Neural cell (in vitro differentiated cells): Measurements from ENCODE around the gene ARL6IP4. TPM values are rescaled to one million over a fixed set of nuclear protein-coding genes. Genes with fewer than 3 reads are reported as not detected.

ENCODE experiments used
- H2AFZ ChIP-seq: fragments of 200-600, 300-800 bp; sonication (generic), shearing (Covaris generic); 2 replicates; pipeline ENCODE4 v1.6.0; 2014; ENCODE audit warnings: low read depth, mild to moderate bottlenecking, antibody characterized with exemption, low read length, moderate library complexity
- H3F3A ChIP-seq: fragments of 200-600 bp; shearing (Covaris generic); 2 replicates; pipeline ENCODE4 v1.6.1; 2016; ENCODE audit warnings: mild to moderate bottlenecking, moderate library complexity, mixed read lengths, antibody characterized with exemption, low read length; ENCODE audit not compliant: insufficient read depth, poor library complexity, severe bottlenecking
- H3K27ac ChIP-seq: fragments of 200-600, 300-800 bp; sonication (generic), shearing (Covaris generic); 2 replicates; pipeline ENCODE4 v1.5.1; 2014; ENCODE audit warnings: mild to moderate bottlenecking, low read length, moderate library complexity
- H3K27me3 ChIP-seq: fragments of 300-800, 200-600 bp; sonication (generic), shearing (Covaris generic); 2 replicates; pipeline ENCODE4 v1.6.0; 2014; ENCODE audit warnings: mild to moderate bottlenecking, low read depth, low read length, moderate library complexity; ENCODE audit not compliant: insufficient read depth
- H3K36me3 ChIP-seq: fragments of 300-800, 200-600 bp; sonication (generic), shearing (Covaris generic); 2 replicates; pipeline ENCODE4 v1.5.1; 2014; ENCODE audit warnings: mild to moderate bottlenecking, antibody characterized with exemption, low read length, moderate library complexity; ENCODE audit not compliant: insufficient read depth
- H3K4me2 ChIP-seq: fragments of 300-800, 200-600 bp; sonication (generic), shearing (Covaris generic); 2 replicates; pipeline ENCODE4 v1.6.0; 2014; ENCODE audit warnings: mild to moderate bottlenecking, low read length
- H3K4me3 ChIP-seq: fragments of 300-800, 200-600 bp; sonication (generic), shearing (Covaris generic); 2 replicates; pipeline ENCODE4 v1.5.1; 2014; ENCODE audit warnings: mild to moderate bottlenecking, low read length, moderate library complexity
- H3K79me2 ChIP-seq: fragments of 200-600 bp; shearing (Covaris generic); replicated peaks from 2 replicates; pipeline ENCODE4 v1.6.0; 2014; ENCODE audit warnings: mild to moderate bottlenecking, low read length, moderate library complexity; ENCODE audit not compliant: insufficient read depth
- H3K9ac ChIP-seq: fragments of 300-800, 200-600 bp; sonication (generic), shearing (Covaris generic); 2 replicates; pipeline ENCODE4 v1.6.1; 2016; ENCODE audit warnings: mild to moderate bottlenecking, low read length, mixed read lengths
- H3K9me2 ChIP-seq: fragments of 200-600 bp; shearing (Covaris generic); 2 replicates; pipeline ENCODE4 v1.6.1; 2016; ENCODE audit warnings: mild to moderate bottlenecking, low read length, mixed read lengths; ENCODE audit not compliant: insufficient read depth
- H3K9me3 ChIP-seq: fragments of 200-600, 300-800 bp; sonication (generic), shearing (Covaris generic); 2 replicates; pipeline ENCODE4 v1.6.1; 2016; ENCODE audit warnings: mild to moderate bottlenecking, mixed run types, low read length, moderate library complexity, mixed read lengths
- H4K20me1 ChIP-seq: fragments of 200-600 bp; shearing (Covaris generic); 2 replicates; pipeline ENCODE4 v1.6.1; 2016; ENCODE audit warnings: mild to moderate bottlenecking, mixed run types; ENCODE audit not compliant: insufficient read depth
- EP300 ChIP-seq: fragments of 450-650 bp; conservative IDR thresholded peaks from 2 replicates; pipeline ENCODE4 v1.6.1; 2014; ENCODE audit warnings: antibody characterized with exemption, mild to moderate bottlenecking, moderate library complexity; ENCODE audit not compliant: poor library complexity, severe bottlenecking
- EZH2 ChIP-seq: fragments of 200-600, 300-800 bp; shearing (Covaris generic), sonication (generic); IDR thresholded peaks from 2 replicates; pipeline ENCODE4 v1.6.1; 2014; ENCODE audit warnings: antibody characterized with exemption, low read length, borderline replicate concordance, mild to moderate bottlenecking; ENCODE audit not compliant: insufficient read depth, poor library complexity, severe bottlenecking
- MXI1 ChIP-seq: fragments of 450-650 bp; conservative IDR thresholded peaks from 2 replicates; pipeline ENCODE4 v1.6.1; 2014; ENCODE audit warnings: antibody characterized with exemption, mild to moderate bottlenecking; ENCODE audit not compliant: poor library complexity, severe bottlenecking
- POLR2AphosphoS5 ChIP-seq: IDR thresholded peaks from 2 replicates; pipeline ENCODE4 v1.6.1; 2012
- RAD21 ChIP-seq: fragments of 450-650 bp; conservative IDR thresholded peaks from 2 replicates; pipeline ENCODE4 v1.6.1; 2014; ENCODE audit warnings: antibody characterized with exemption, mild to moderate bottlenecking, moderate library complexity
- SMC3 ChIP-seq: fragments of 450-650 bp; conservative IDR thresholded peaks from 2 replicates; pipeline ENCODE4 v1.6.1; 2014; ENCODE audit warnings: antibody characterized with exemption, mild to moderate bottlenecking, moderate library complexity; ENCODE audit not compliant: poor library complexity
- TAF1 ChIP-seq: IDR thresholded peaks from 2 replicates; pipeline ENCODE4 v1.6.1; 2012; ENCODE audit warnings: low read depth
- polyA plus RNA-seq: library from polyadenylated mRNA; depleted of rRNA; stranded (reverse); fragments of >200 nt; gene quantifications from 2 replicates; pipeline ENCODE4 v1.2.3, GENCODE V29; 2014
- TF ChIP-seq, protein P1 (sequence below): fragments of 450-650 bp; IDR thresholded peaks from 2 replicates; pipeline ENCODE4 v1.5.1; 2014; ENCODE audit warnings: antibody characterized with exemption, mild to moderate bottlenecking, moderate library complexity; ENCODE audit not compliant: poor library complexity, severe bottlenecking
- TF ChIP-seq, protein P2 (sequence below): IDR thresholded peaks from 2 replicates; pipeline ENCODE4 v1.6.1; 2012; ENCODE audit warnings: borderline replicate concordance

ARL6IP4 gene
- polyA plus RNA-seq, 1 donor from 2014 or later: 190 TPM

DNA sequence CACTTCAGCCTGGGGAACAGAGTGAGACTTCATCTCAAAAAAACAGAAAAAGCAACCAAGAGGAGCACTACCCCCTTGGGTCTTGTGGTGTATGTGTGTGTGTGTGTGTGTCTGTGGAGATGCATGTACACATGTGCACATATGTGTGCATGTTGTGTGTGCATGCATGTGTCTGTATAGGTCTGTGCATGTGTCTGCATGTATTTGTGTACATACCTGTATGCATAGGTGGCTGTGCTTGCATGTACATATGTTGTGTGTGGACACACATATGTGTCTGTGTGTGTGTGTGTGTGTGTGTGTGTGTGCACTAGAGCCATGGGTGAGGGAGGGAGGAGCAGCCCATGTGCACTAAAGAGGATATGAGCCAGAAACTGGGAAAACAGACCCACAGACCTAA lies 49.1 kb downstream of the ARL6IP4 start:
- Histone ChIP-seq H3K4me2 (no peak overlapping the region), H3K4me3 (no peak overlapping the region), H3K27me3 (no peaks in the 10 kb centered on the region), H3K9ac (no peak overlapping the region), H3F3A (no peaks in the 10 kb centered on the region), H4K20me1 (no peaks in the 10 kb centered on the region), H3K27ac (no peak overlapping the region), H3K9me3 (no peaks in the 10 kb centered on the region), H3K36me3 (no peaks in the 10 kb centered on the region), H3K9me2 (no peaks in the 10 kb centered on the region), H3K79me2 (no peaks in the 10 kb centered on the region), H2AFZ (no peak overlapping the region)
- no peak for TF ChIP-seq MXI1
- no peak for TF ChIP-seq EZH2
- TF ChIP-seq, protein P1, sequence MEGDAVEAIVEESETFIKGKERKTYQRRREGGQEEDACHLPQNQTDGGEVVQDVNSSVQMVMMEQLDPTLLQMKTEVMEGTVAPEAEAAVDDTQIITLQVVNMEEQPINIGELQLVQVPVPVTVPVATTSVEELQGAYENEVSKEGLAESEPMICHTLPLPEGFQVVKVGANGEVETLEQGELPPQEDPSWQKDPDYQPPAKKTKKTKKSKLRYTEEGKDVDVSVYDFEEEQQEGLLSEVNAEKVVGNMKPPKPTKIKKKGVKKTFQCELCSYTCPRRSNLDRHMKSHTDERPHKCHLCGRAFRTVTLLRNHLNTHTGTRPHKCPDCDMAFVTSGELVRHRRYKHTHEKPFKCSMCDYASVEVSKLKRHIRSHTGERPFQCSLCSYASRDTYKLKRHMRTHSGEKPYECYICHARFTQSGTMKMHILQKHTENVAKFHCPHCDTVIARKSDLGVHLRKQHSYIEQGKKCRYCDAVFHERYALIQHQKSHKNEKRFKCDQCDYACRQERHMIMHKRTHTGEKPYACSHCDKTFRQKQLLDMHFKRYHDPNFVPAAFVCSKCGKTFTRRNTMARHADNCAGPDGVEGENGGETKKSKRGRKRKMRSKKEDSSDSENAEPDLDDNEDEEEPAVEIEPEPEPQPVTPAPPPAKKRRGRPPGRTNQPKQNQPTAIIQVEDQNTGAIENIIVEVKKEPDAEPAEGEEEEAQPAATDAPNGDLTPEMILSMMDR: no peak
- TF ChIP-seq TAF1: no peak
- TF ChIP-seq, protein P2, sequence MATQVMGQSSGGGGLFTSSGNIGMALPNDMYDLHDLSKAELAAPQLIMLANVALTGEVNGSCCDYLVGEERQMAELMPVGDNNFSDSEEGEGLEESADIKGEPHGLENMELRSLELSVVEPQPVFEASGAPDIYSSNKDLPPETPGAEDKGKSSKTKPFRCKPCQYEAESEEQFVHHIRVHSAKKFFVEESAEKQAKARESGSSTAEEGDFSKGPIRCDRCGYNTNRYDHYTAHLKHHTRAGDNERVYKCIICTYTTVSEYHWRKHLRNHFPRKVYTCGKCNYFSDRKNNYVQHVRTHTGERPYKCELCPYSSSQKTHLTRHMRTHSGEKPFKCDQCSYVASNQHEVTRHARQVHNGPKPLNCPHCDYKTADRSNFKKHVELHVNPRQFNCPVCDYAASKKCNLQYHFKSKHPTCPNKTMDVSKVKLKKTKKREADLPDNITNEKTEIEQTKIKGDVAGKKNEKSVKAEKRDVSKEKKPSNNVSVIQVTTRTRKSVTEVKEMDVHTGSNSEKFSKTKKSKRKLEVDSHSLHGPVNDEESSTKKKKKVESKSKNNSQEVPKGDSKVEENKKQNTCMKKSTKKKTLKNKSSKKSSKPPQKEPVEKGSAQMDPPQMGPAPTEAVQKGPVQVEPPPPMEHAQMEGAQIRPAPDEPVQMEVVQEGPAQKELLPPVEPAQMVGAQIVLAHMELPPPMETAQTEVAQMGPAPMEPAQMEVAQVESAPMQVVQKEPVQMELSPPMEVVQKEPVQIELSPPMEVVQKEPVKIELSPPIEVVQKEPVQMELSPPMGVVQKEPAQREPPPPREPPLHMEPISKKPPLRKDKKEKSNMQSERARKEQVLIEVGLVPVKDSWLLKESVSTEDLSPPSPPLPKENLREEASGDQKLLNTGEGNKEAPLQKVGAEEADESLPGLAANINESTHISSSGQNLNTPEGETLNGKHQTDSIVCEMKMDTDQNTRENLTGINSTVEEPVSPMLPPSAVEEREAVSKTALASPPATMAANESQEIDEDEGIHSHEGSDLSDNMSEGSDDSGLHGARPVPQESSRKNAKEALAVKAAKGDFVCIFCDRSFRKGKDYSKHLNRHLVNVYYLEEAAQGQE: no peak

DNA sequence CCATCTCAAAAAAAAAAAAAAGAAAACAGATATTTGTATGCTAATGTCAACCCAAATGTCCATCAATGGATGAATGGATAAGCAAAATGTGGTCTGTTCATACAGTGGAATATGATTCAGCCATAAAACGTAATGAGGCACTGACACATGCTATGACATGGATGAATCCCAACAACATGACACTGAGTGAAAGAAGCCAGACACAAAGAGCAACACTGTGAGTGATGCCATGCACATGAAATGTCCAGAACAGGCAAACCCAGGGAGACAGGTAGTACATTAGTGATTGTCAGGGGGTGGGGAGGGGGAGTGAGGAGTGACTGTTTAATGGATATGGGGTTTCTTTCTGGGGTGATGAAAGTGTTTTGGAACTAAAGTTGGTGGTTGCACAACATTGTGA lies 50.2 kb downstream of the ARL6IP4 start:
- Histone ChIP-seq H3K27me3 (no peaks in the 10 kb centered on the region), H3K79me2 (no peaks in the 10 kb centered on the region), H3K27ac (no peak overlapping the region), H3K9me2 (no peaks in the 10 kb centered on the region), H3K36me3 (no peaks in the 10 kb centered on the region), H3K4me2 (no peak overlapping the region), H3F3A (no peaks in the 10 kb centered on the region), H4K20me1 (no peaks in the 10 kb centered on the region), H3K9me3 (no peaks in the 10 kb centered on the region), H2AFZ (no peak overlapping the region), H3K9ac (no peak overlapping the region), H3K4me3 (no peak overlapping the region)
- no peak for TF ChIP-seq SMC3
- TF ChIP-seq MXI1: no peak
- no peak for TF ChIP-seq TAF1
- TF ChIP-seq POLR2AphosphoS5: no peak
- TF ChIP-seq EZH2: no peak
- TF ChIP-seq, protein P2: no peak
- TF ChIP-seq RAD21: no peak
- TF ChIP-seq, protein P1: no peak
- no peak for TF ChIP-seq EP300
